ENCODE measurements around the gene UTP15.

The UTP15 gene

GRCh38 chr5:73558950-73559349, 6.6 kb upstream of the UTP15 start:
- no peak overlapping the region for H3K4me3 ChIP-seq (ENCODE audit: low read length)
- peak; percentile 30 for TF ChIP-seq CTCF (IDR thresholded peaks at IDR 0.05; ENCODE audit: insufficient read depth, low read depth, low read length, missing control alignments)
- DNase-seq (ENCODE audit: low read depth), result peak; percentile 47

- TF ChIP-seq CTCF (IDR thresholded peaks at IDR 0.05; ENCODE audit: insufficient read depth, low read depth, low read length, missing control alignments), result no peak
- peak overlapping the region; percentile 96 for H3K4me3 ChIP-seq (ENCODE audit: low read length)
- no peak for DNase-seq (ENCODE audit: low read depth)
Observed at GRCh38 chr5:73564018-73564417, 1.5 kb upstream of the UTP15 start.

- no peak for DNase-seq (ENCODE audit: low read depth)
- H3K4me3 ChIP-seq (ENCODE audit: low read length), result peak overlapping the region; percentile 96
Observed at GRCh38 chr5:73564675-73565074, 868 bp upstream of the UTP15 start.

GRCh38 chr5:73565969-73566547, 515 bp downstream of the UTP15 start:
- DNase-seq (ENCODE audit: low read depth), result no peak
- peak overlapping the region; percentile 96 for H3K4me3 ChIP-seq (ENCODE audit: low read length)
- no peak for TF ChIP-seq CTCF (IDR thresholded peaks at IDR 0.05; ENCODE audit: insufficient read depth, low read depth, low read length, missing control alignments)

More at GRCh38 chr5:73564675-73565074, 868 bp upstream of the UTP15 start:
- no peak for TF ChIP-seq CTCF (IDR thresholded peaks at IDR 0.05; ENCODE audit: insufficient read depth, low read depth, low read length, missing control alignments)

- TF ChIP-seq CTCF (IDR thresholded peaks at IDR 0.05; ENCODE audit: insufficient read depth, low read depth, low read length, missing control alignments), result no peak
- DNase-seq (ENCODE audit: low read depth), result no peak
- H3K4me3 ChIP-seq (ENCODE audit: low read length), result no peak overlapping the region
Observed at GRCh38 chr5:73582285-73583145, 17.0 kb downstream of the UTP15 start.

- H3K4me3 ChIP-seq (ENCODE audit: low read length), result no peak overlapping the region
- TF ChIP-seq CTCF (IDR thresholded peaks at IDR 0.05; ENCODE audit: insufficient read depth, low read depth, low read length, missing control alignments), result no peak
- DNase-seq (ENCODE audit: low read depth), result no peak
Observed at GRCh38 chr5:73587923-73588322, 22.4 kb downstream of the UTP15 start.

Measured in epithelial cell of esophagus (primary cell).